Epithelial cell of esophagus (primary cell): Measurements from ENCODE around the gene AVPR2.

Experiments used
- DNase-seq: peaks from one replicate; pipeline ENCODE4 v3.0.0; 2010; ENCODE audit warnings: low read depth
- H3K4me3 ChIP-seq: 2 replicates; pipeline ENCODE4 v1.5.1; 2011; ENCODE audit warnings: mild to moderate bottlenecking, low read length, control low read depth
- TF ChIP-seq, protein P1 (sequence below): IDR thresholded peaks from 2 replicates; pipeline ENCODE4 v1.5.1; 2011; ENCODE audit warnings: low read depth, mild to moderate bottlenecking, low read length, control low read depth, inconsistent platforms; ENCODE audit not compliant: insufficient read depth; ENCODE audit errors: missing control alignments

Gene AVPR2

DNA sequence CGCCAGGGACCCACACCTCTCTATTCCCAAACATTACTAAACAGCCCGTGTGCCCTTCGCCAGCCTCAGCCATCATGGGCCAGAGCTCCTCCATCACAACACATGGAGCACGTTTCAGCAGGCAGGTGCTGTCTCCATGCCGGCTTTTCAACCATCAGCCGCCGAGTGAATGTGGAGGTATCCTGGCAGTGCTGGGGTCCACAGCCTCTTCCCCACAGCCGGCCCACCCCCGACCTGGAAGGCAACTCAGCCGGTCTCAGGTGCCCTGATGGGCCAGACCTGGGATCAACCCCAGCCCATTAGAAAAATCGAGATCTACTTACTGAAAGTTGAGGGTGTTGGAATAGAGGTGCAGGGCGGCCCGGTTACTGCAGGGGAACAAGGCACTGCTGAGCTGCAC, 27.3 kb downstream of the AVPR2 start:
- no peak overlapping the region for H3K4me3 ChIP-seq
- no peak for DNase-seq
- TF ChIP-seq, protein P1, sequence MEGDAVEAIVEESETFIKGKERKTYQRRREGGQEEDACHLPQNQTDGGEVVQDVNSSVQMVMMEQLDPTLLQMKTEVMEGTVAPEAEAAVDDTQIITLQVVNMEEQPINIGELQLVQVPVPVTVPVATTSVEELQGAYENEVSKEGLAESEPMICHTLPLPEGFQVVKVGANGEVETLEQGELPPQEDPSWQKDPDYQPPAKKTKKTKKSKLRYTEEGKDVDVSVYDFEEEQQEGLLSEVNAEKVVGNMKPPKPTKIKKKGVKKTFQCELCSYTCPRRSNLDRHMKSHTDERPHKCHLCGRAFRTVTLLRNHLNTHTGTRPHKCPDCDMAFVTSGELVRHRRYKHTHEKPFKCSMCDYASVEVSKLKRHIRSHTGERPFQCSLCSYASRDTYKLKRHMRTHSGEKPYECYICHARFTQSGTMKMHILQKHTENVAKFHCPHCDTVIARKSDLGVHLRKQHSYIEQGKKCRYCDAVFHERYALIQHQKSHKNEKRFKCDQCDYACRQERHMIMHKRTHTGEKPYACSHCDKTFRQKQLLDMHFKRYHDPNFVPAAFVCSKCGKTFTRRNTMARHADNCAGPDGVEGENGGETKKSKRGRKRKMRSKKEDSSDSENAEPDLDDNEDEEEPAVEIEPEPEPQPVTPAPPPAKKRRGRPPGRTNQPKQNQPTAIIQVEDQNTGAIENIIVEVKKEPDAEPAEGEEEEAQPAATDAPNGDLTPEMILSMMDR = no peak

DNA sequence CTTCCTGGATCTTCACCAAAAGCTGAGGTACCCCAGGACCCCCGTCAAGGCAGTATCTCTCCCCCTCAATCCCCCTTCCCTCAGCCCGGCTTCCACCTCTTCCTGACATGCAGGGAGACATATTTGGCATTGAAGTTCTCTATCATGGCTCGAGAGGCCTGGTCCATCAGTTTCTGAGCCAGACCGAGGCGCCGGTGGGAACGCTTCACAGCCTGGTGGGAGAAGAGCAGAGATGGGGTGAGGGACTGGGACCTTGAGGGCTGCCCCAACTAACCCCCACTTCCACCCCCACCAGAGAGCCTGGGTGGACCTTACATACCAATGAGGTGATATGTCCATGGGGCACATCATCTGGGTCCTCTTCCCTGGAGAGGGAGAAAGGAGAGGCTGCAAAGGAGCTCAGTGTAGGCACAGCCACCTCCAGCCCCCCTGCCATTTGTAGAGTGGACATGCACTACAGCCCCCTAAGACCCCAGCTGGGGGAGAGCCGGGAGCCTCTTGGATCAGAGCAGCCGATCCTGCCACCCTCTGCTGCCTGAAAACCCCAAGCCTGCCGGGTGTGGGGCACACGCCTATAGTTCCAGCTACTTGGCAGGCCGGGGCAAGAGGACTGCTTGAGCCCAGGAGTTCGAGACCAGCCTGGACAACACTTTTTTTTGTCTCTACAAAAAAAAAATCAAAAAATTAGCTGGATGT, 27.9 kb downstream of the AVPR2 start:
- no peak for DNase-seq
- TF ChIP-seq, protein P1 = no peak
- no peak overlapping the region for H3K4me3 ChIP-seq

DNA sequence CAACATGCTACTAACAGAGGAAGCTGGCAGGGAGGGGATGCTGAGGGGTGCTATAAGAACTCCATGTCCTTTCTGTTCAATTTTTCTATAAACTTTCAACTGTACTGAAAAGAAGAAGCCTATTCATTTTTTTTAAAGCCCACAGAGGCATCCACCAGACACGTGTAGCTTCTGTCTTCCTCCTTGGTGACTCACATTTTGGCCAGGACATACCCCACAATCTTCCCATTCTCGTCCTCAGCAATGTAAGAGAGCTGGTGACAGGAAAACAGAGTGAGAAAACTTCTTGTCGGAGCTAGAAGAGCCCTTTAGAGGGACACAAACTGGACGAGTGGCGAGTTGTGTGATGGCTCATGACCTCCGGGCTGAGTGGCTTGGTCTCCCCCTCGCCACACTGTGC, 29.3 kb downstream of the AVPR2 start:
- H3K4me3 ChIP-seq = peak overlapping the region; percentile 56
- peak; percentile 29 for DNase-seq
- TF ChIP-seq, protein P1 = no peak

DNA sequence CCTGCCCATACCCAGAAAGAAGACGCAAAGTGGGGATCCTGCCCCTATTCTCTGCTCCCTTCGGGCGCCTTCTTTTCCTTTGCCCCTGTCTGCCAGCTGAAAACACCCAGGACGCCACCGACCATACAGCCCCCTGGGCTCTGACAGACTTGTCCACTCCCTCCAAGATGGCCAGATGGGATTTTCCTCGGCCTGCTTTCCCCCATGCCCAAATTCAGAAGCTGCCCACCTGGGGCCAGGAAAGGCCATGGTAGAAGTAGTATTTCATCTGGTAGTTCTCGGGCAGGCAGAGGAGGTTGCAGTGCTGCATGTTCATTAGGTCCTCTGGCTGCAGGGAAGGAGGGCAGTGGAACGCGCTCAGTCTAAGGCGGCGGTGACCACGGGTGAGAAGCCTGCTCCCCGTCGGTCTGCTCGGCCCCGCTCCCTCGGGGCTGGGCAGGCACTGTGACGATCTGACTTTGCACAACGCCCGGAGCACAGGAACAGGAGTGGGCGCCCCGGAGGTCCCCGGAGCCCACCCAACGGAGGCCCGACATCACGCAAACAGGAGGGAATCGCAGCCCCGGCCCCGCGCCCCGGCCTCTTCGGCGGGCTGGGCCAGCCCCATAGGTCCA, 29.8 kb downstream of the AVPR2 start:
- peak overlapping the region; percentile 56 for H3K4me3 ChIP-seq
- TF ChIP-seq, protein P1 = no peak
- DNase-seq = no peak

DNA sequence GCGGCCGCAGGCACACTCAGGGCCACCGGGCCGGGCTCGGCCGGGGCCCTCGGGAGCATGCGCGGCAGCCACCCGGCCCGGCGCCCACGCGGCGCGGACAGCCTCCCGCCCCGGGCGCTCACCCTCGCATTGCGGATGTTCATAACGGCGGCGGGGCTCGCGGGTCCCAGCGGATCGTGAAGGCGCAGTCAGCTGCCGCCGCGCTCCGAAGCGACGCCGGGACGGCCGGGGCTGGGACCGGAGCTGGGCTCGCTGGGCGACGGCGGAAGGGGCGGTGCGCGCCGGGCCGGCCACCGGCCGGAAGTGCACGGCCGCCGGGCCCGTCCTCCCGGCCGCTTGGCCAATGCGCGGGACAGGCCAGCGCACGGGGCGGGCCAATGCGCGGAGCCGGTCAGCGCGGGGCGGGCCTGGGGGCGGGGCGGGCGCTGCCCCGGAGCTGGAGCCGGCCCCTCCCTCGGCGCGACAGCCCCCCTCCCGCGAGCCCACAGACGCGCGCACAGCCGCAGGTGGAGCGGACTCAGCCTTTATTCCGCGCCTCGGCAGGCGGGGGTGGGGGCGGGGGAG, 30.4 kb downstream of the AVPR2 start, which contains the start of gene NAA10:
TSS of gene NAA10 (minus strand) at position 276 of the 564 bp plus-strand sequence. CDS start at position 143, 133 bp downstream.
- DNase-seq = peak; percentile 77
- TF ChIP-seq, protein P1 = no peak
- peak within 1 kb of the TSS; percentile 56 for H3K4me3 ChIP-seq

DNA sequence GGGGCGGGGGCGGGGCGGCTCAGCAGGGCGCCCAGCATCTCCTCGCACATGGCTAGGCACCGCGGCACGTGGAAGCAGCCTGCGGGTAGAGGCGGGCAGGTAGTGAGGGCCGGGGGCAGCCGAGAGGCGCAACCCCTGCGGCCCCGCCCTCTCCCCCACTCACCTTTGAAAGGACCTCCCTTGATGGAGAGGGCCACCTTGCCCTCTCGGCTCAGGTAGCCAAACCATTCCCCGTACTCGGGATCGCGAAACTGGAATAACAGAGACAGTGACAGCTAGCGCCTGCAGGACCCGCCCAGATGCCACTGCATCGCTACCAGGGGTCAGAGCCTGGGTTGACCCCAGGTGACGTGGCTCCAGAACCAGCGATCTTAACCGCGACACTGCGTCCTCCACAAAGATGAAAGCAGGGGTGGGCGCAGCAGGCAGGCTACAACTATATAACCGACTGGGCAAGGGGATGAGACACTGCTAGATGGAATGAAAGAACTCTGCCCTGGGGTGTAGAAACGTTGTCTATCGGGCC, 30.9 kb downstream of the AVPR2 start:
- H3K4me3 ChIP-seq = peak overlapping the region; percentile 43
- DNase-seq = no peak
- TF ChIP-seq, protein P1 = no peak
